Activated T-cell treated with anti-CD3 and anti-CD28 coated beads, Interleukin-2, amount 50 U/mL, for 4 hours (primary cell): Measurements from ENCODE around the gene ARVCF. TPM values are rescaled to one million over a fixed set of nuclear protein-coding genes. Genes with fewer than 3 reads are reported as not detected.

Experiments
- ATAC-seq, 2 donors: fragments of 200-7000 bp; cut with Tn5 transposase; one replicate each; pipeline ENCODE4 v1.10.0; 2021
- DNase-seq: peaks from one replicate; pipeline ENCODE4 v3.0.0-alpha.2; 2020
- H3K27me3 Mint-ChIP-seq: one replicate; pipeline ENCODE4 v1.8.0; 2021; ENCODE audit warnings: low read depth, mixed read lengths
- H3K36me3 Mint-ChIP-seq: one replicate; pipeline ENCODE4 v1.8.0; 2022; ENCODE audit warnings: mixed read lengths; ENCODE audit not compliant: insufficient read depth
- H3K4me1 Mint-ChIP-seq: one replicate; pipeline ENCODE4 v1.8.0; 2021; ENCODE audit warnings: low read depth, mixed read lengths
- H3K4me3 Mint-ChIP-seq: one replicate; pipeline ENCODE4 v1.8.0; 2021; ENCODE audit warnings: mild to moderate bottlenecking, moderate library complexity, mixed read lengths
- H3K9me3 Mint-ChIP-seq: one replicate; pipeline ENCODE4 v1.8.0; 2021; ENCODE audit warnings: mixed read lengths
- total RNA-seq, 3 donors: library from RNA; stranded (reverse); gene quantifications; one replicate each; pipeline ENCODE4 v1.2.1, GENCODE V29; 2021

Gene ARVCF
- total RNA-seq, 3 donors from 2014 or later, result 2.3 to 3.6 (median 2.8) TPM

DNA sequence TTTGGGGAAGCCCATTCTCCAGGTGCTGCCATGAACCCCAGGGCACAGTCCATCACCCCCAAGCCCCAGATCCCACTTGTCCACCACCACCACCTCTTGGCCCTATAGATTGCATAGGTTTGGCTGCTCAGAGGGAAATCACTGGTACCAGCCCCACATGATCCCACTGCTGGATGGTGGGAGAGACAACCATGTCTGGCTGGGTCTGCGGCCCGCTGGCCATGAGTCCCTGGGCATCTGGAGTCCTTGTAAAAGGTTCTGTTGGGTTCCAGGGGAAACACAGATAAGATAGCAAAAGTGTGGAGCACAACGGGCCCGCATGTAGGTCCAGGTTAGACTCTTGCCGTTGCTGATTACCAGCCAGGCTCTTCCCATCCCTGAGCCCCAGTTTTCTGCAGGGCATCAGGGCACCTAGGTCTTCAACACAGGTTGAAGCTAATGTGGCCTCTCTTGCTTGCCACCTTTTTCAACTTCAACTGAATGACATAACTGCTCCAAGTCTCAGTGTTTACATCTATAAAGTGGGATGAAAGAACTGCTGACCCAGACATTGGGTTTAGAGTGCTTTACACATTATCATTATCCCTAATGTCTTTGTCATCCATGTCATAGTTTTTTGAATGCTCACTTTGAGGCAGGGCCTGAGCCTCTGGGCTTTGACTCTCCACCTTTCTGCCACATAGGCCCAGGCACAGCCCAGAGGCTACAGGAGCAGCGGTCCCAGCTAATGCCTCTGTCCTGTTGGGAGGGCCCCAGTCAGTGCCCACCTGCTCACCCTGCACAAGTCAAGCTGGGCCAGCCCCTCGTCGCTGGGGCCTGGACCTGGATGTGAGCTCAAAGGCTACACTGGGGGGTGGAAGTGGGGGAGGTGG lies 3.3 kb upstream of the ARVCF start:
- H3K36me3 Mint-ChIP-seq, result peaks cover 2% of the 10 kb centered on the region
- peaks cover 40% of the 10 kb centered on the region for H3K4me1 Mint-ChIP-seq
- peak overlapping the region; percentile 85 for H3K4me3 Mint-ChIP-seq
- ATAC-seq (no peak), DNase-seq (no peak)
- H3K27me3 Mint-ChIP-seq, result no peaks in the 10 kb centered on the region
- H3K9me3 Mint-ChIP-seq, result no peaks in the 10 kb centered on the region

DNA sequence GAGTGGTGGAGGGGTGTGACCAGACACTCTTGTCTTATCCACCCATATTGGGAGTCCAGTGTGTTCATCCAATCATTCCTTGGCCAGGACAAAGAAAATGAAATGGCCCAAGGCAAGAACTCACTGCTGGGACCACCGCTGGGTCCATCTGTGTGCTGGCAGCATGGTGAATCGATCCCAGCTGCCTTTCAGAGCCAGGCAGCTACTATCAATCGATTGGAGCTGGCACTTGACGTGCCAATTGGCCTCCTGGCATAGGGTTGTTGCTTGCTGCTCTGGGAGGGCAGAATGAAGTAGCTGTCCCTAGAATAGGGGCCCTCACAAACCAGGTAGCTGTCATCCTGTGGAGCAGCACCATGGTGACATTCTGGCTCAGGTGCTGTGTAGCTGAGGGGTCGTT lies 1.4 kb upstream of the ARVCF start:
- peak overlapping the region; percentile 86 for H3K4me3 Mint-ChIP-seq
- H3K27me3 Mint-ChIP-seq, result no peaks in the 10 kb centered on the region
- no peaks in the 10 kb centered on the region for H3K36me3 Mint-ChIP-seq
- ATAC-seq (no peak), DNase-seq (no peak)
- H3K9me3 Mint-ChIP-seq, result no peaks in the 10 kb centered on the region
- H3K4me1 Mint-ChIP-seq, result peaks cover 30% of the 10 kb centered on the region

DNA sequence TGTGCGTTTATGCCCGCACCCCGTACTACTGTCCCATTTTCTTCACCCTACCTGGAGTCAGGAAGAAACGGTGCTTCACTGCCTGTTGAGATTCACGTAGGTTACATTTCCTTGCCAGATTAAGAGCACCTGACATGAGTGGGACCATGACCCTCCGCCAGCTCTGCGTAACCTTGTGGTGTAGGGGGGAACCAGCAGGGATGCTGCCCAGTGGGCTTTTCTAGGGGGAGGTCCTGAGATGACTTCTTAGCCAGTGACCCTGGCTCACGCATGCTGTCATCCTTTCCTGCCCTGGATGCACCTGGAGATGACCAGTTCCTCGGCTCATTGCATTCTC lies 967 bp upstream of the ARVCF start:
- ATAC-seq (no peak), DNase-seq (no peak)
- no peaks in the 10 kb centered on the region for H3K27me3 Mint-ChIP-seq
- no peaks in the 10 kb centered on the region for H3K9me3 Mint-ChIP-seq
- H3K4me3 Mint-ChIP-seq, result peak overlapping the region; percentile 86
- H3K4me1 Mint-ChIP-seq, result peaks cover 27% of the 10 kb centered on the region
- H3K36me3 Mint-ChIP-seq, result no peaks in the 10 kb centered on the region

DNA sequence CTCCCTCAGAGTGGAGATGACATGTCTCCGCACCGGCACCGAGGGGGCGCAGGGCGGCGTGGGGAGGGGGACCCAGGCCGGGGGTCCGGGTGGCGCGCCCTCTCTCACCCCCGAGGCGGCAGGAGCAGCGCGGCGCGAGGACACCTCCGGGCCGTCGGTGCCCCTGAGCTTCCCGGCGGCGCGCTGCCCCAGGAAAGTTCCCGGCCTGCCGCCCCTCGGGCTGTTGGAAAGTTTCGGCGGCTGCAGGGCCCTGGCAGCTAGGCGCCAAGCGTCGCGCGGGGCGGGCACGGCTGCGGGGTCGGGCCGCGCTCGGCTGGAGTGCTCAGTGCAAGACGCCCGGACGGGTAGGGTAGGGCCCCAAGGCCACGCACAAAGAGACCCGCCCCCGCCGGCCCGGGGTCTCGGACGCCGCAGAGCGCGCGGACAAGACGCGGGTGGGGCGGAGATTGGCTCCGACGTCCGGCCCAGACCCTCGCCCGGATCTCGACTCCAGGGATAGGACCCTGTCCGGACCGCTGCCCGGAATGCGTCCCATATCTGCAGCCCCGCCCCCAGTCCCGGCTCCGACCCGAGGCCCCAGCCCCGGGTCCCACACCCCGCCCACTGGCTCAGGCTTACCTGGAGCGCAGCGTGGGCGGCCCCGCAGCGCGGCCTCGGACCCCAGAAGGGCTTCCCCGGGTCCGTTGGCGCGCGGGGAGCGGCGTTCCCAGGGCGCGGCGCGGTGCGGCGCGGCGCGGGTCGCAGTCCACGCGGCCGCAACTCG lies 471 bp downstream of the ARVCF start:
- no peak for DNase-seq
- Mint-ChIP-seq H3K9me3 (no peaks in the 10 kb centered on the region), H3K36me3 (no peaks in the 10 kb centered on the region), H3K4me3 (no peak overlapping the region), H3K27me3 (no peaks in the 10 kb centered on the region), H3K4me1 (peaks cover 17% of the 10 kb centered on the region)
- ATAC-seq, result peak; percentile 20 to 22

DNA sequence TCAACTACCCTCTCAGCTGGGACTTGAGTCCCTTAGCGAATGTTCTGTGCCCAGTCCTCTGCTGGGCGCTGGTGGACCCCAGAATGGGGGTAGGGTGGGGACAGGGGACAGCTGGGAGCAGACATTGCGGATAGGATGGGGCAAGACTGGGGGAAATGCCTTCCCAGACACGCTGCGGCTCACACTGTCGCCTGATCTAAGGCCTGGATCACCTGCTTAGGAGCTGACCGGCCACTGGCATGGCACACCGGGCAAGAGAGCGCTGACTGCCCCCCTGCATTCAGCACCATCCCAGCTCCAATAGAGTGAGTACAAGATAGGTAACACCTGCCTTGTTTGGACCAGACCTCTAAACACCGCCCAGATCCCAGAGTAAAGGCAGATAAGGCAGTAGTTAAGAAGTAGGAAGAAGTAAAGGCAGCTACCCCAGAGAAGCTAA lies 1.4 kb downstream of the ARVCF start:
- H3K36me3 Mint-ChIP-seq, result no peaks in the 10 kb centered on the region
- peak overlapping the region; percentile 59 for H3K4me3 Mint-ChIP-seq

DNA sequence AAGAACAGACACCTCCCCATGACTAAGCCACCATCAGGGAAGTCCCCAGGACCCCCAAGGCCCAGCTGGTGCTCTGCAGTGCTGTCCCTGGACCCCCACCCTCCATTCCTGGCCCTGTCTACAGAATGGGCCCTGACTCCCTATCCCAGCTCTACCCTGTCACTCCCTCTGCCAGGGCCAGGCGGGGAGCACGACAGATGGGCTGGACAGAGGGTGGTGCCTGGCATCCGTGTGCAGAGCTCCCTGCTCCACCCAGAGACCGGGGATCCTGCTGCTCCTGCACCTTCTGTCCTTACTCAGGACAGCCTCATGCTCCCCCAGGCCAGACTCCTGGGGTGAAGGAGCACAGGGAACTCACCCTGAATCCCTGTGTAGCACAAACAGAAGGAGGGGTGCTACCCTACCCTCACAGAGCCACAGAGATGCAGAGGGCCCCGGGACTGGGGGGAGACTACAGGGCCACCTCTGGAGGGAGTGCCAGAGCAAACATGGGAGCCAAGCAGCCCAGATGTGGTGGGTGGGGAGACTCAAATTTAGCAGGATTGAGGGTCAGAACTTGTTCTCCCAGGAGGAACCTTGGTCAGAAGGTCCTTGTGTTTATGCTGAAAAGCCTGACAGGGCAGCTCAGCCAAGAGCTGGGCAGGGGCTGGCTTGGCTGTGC lies 2.0 kb downstream of the ARVCF start:
- Mint-ChIP-seq H3K9me3 (no peaks in the 10 kb centered on the region), H3K4me3 (peak overlapping the region; percentile 59), H3K4me1 (peaks cover 13% of the 10 kb centered on the region), H3K36me3 (no peaks in the 10 kb centered on the region), H3K27me3 (no peaks in the 10 kb centered on the region)
- DNase-seq, result no peak
- no peak for ATAC-seq

More for the DNA sequence above, 1.4 kb downstream of the ARVCF start:
- Mint-ChIP-seq H3K9me3 (no peaks in the 10 kb centered on the region), H3K4me1 (peaks cover 14% of the 10 kb centered on the region), H3K27me3 (no peaks in the 10 kb centered on the region)
- ATAC-seq (no peak), DNase-seq (no peak)

DNA sequence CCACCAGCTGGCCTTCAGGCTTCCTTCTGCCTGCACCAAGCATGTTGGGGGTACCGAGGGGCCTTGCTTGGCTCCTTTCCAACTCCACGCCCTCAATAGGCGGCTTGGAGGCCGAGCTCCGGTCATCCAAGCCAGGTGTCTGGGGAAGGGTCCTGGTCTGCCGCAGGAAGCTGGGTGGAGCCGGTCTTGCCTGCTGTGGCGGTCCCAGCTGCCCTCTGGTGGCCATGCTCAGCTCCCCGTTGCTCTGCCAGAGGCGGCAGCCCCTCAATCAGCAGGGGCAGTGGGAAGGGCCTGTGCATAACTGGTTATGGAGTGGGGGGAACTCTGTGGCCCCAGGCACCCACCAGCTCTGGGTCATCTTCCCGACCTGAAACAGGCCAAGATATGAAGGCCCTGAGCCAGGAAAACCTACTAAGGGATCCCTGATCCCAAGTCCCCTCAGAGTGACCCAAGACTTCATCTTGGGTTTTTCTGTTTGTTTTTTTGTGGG lies 3.2 kb downstream of the ARVCF start:
- no peaks in the 10 kb centered on the region for H3K9me3 Mint-ChIP-seq
- no peaks in the 10 kb centered on the region for H3K36me3 Mint-ChIP-seq
- H3K4me1 Mint-ChIP-seq, result peaks cover 11% of the 10 kb centered on the region
- ATAC-seq (no peak), DNase-seq (no peak)
- H3K4me3 Mint-ChIP-seq, result no peak overlapping the region
- H3K27me3 Mint-ChIP-seq, result no peaks in the 10 kb centered on the region

DNA sequence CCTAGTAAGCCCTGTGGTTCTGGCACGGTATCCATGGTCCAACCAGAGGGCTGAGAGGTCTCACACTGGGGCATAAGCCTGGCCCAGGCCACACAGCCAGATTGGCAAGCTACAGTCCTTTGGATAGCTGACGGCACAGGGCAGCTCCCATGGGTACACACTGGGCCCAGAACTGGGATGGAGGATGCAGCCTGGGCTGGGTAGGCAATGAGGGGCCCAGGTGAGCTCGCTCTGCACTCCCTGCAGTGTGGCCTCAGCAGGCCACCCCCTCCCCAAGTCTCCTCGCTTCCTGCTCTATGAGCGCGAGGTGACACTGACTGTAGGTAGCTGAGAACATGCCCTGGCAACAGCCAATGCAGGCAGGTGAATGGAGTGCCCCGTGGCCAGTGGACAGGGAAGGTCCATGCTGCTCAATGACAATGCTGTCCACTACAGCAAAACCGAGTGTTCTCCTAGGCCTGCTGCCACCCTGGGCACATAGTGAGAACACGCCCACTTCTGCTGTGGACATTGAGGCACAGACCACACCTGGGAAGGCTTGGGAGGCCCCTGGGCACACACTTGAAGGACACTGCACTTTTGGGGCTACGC lies 3.8 kb downstream of the ARVCF start:
- no peak overlapping the region for H3K4me3 Mint-ChIP-seq
- H3K36me3 Mint-ChIP-seq, result no peaks in the 10 kb centered on the region
- no peaks in the 10 kb centered on the region for H3K27me3 Mint-ChIP-seq
- H3K4me1 Mint-ChIP-seq, result peaks cover 11% of the 10 kb centered on the region
- no peaks in the 10 kb centered on the region for H3K9me3 Mint-ChIP-seq
- DNase-seq (no peak), ATAC-seq (no peak)

DNA sequence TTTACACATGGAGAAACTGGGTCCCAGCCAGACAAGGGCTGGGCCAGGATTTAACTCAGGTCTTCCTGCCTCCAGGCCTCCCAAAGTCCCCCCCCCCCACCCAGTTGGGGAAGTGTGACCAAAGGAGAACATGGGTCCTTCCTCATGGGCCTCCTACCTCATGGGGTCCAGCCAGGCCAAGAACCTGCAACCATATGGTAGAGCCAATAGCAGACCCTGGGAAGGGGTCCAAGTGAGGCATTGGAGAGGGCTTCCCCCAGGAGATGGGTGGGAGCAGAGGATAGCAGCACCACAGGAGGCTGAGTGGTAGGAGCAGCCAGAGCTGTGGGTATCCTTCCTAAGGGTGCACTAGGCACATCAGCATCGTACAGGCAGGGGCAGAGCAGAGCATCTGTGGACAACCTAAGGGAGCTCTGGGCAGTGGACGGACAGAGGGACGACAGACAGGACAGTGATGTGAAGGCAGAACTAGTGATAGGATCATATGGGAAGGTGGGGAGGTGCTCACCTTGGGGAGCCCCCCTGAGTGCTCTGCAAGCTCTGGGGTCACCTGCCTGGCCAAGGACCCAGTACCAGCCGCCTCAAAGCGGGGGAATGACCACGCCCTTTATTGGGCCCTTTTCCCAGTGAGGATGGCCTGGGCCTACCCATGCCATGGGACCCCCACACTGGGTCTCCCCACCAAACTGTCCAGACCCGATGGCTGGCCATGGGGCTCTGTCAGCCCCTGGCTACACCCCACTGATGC lies 4.5 kb downstream of the ARVCF start:
- Mint-ChIP-seq H3K4me3 (no peak overlapping the region), H3K9me3 (no peaks in the 10 kb centered on the region), H3K36me3 (no peaks in the 10 kb centered on the region), H3K4me1 (peaks cover 5% of the 10 kb centered on the region), H3K27me3 (no peaks in the 10 kb centered on the region)
- ATAC-seq, result no peak
- no peak for DNase-seq

DNA sequence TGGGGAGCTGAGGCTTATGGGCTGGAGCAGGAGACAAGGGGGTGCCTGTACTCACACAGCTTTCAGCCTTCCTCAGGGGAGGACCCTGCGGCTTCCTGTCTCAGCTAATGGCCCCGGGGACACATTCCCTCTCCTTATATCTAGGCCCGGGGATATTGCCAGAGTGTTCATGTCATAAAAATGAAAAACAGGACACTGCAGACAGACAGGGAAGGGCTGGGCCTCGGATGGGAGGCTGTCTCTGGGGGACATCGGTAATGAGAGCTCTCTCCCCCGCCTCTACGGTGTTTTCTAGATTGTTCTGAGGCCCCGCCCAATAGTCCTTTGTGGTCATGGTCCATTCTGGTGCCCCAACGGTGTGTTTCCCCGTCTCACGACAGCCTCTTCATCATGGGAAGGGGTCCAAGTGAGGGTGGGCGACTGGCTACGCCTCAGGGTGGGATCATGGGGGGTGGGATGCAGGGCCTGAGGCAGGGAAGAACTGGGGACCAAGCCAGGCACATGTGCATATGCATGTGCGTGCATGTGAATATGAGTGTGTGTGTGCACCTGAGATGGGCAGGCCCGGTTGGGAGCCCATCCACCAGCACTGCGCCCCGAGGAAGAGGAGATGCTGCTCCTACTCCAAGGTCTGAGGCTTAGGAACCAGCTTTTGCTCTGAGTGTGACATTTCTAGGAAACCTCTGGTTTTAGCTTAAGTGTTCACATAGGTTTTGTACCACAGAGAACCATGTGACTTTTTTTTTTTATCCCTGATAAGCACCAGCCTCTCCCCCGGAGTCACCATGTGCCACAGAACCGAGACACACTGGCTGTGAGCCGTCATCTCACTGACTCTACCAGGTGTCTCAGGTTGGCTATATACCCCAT lies 5.3 kb downstream of the ARVCF start:
- Mint-ChIP-seq H3K36me3 (no peaks in the 10 kb centered on the region), H3K4me1 (peaks cover 2% of the 10 kb centered on the region)
- no peak for ATAC-seq

DNA sequence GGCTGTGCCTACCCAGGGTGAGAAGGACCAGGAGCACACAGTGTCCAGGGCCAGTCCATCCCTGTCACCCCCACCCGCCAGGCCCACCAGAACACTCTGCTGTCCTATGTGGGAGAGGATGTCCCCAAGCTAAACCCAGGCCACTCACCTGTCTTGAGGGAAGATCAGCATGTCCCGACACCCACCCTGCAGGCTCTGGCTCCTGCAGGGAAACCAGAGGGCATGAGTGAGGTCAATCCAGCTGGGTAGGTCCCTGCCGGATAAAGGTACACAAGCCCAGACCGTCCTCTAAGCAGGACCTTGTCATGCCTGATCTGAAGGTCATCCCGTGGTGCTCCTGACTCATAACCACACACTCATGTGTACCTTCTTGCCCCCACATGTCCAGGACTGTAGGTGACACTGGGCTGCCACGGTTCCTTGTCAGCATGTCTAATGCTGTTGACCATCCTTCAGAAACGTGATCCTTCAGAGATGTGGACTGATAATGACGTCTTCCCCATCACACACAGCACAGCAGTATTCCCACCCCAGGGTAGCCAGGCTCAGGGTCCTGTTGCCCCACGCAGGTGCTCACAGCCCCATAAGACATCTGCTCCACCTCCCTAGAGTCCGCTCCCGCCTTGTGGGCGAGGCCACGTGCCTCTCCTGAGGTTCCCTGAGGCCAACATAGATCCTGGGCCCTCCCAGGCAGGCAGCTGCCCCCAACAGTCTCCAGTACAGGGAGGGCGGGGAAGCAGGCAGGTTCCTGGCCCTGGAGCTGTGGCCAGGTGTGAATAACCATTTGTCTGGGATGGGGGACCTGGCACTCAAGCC lies 6.1 kb downstream of the ARVCF start:
- Mint-ChIP-seq H3K4me3 (no peak overlapping the region), H3K36me3 (no peaks in the 10 kb centered on the region), H3K4me1 (peaks cover under 1% of the 10 kb centered on the region), H3K9me3 (no peaks in the 10 kb centered on the region), H3K27me3 (no peaks in the 10 kb centered on the region)
- ATAC-seq (no peak), DNase-seq (no peak)

More for the DNA sequence above, 5.3 kb downstream of the ARVCF start:
- Mint-ChIP-seq H3K27me3 (no peaks in the 10 kb centered on the region), H3K4me3 (no peak overlapping the region), H3K9me3 (no peaks in the 10 kb centered on the region)
- DNase-seq, result no peak

DNA sequence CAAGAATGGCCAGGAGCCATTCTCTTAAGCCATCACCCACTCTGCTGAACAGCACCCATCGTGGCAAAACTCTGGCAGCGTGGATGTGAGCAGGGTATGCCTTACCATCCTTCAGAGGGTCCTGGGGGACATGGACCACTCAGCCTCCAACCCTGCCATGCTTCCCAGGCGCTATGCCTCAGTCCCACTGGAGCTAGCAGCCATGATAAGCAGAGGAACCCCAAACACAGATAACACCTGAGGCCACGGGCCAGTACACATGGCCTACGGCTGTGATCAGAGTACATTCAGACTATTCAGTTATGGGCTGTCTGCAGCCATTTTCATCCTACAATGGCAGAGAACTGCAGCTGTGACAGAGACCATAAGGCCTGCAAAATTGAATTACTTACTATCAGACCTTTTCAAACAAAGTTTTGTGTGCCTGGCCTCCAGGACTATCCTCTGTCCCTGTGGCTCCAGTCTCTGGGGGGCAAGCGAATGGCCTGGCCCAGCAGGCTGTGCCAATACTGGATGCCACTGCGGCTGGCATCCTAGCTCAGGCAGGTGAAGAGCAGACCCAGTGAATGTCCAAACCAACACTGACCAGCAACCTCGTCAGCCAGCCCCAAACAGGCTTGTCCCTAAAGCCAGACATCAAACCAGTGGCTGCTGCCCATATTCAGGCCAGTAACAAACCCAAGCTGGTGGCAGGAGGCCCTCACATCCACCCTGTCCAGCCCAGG lies 6.9 kb downstream of the ARVCF start:
- no peak overlapping the region for H3K4me3 Mint-ChIP-seq
- H3K9me3 Mint-ChIP-seq, result no peaks in the 10 kb centered on the region
- no peak for ATAC-seq
- DNase-seq, result no peak
- H3K27me3 Mint-ChIP-seq, result no peaks in the 10 kb centered on the region
- no peaks in the 10 kb centered on the region for H3K36me3 Mint-ChIP-seq
- H3K4me1 Mint-ChIP-seq, result no peaks in the 10 kb centered on the region
